Stimulated activated effector memory CD8-positive, alpha-beta T cell treated with anti-CD3 and anti-CD28 coated beads, Interleukin-12 subunit alpha, Interleukin-12 subunit beta, amount 100 ng/mL, for 72 hours (primary cell): ENCODE data around the gene IL16.

Experiments
- ATAC-seq: fragments of 150-1000 bp; cut with Tn5 transposase; 2 replicates; pipeline ENCODE4 v1.10.0; 2021
- DNase-seq, 2 donors: peaks; one replicate each; pipeline ENCODE4 v3.0.0; 2021 to 2022; ENCODE audit warnings: low spot score in 2 of 2
- H3K27ac Mint-ChIP-seq: one replicate; pipeline ENCODE4 v1.8.0; 2022; ENCODE audit warnings: mild to moderate bottlenecking, mixed read lengths
- H3K36me3 Mint-ChIP-seq: one replicate; pipeline ENCODE4 v1.8.0; 2022; ENCODE audit warnings: mild to moderate bottlenecking, mixed read lengths
- H3K4me1 Mint-ChIP-seq: one replicate; pipeline ENCODE4 v1.8.0; 2022; ENCODE audit warnings: mixed read lengths
- H3K4me3 Mint-ChIP-seq: one replicate; pipeline ENCODE4 v1.8.0; 2022; ENCODE audit warnings: mild to moderate bottlenecking, mixed read lengths
- H3K9me3 Mint-ChIP-seq: one replicate; pipeline ENCODE4 v1.8.0; 2022; ENCODE audit warnings: mixed read lengths

The IL16 gene

DNA sequence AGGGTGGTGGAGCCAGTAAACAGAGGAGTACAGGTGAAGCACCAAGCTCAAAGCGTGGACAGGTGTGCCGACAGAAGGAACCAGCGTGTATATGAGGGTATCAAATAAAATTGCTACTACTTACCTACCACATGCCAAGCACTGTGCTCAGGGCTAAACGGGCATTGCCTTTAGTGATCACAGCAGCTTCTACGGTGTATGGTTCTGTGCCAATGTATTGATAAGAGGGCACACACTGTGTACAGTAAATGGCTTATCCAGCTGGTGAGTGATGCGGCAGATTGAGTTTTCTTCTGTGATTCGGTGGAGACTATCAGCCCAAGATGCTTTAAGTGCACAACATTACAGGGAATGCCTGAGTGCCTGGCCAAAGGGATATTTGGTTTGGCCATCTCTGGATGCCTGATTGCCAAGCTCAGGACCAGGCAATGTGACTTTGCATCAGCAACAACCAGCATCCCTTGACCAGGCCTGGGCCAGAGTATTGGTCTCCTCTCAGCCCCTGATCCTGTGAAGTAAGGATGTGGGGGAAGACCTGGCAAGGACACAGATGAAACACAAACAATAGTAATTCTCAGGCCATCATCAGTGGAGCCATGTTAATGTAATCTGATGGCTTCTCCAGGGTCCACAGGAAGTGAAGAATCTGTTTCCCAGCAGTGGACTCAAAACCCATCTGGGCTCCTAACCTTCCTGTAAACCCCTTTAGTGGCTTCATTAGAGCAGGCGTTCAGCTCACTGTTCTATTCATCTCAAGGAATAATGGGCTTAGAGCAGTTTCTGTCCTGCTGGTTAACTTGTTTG is 113.2 kb downstream of the IL16 start:
- Mint-ChIP-seq H3K27ac (peak overlapping the region; percentile 55), H3K36me3 (peaks cover 72% of the 10 kb centered on the region), H3K4me3 (no peak overlapping the region), H3K9me3 (no peaks in the 10 kb centered on the region), H3K4me1 (peaks cover 51% of the 10 kb centered on the region)
- ATAC-seq (no peak), DNase-seq (no peak)

DNA sequence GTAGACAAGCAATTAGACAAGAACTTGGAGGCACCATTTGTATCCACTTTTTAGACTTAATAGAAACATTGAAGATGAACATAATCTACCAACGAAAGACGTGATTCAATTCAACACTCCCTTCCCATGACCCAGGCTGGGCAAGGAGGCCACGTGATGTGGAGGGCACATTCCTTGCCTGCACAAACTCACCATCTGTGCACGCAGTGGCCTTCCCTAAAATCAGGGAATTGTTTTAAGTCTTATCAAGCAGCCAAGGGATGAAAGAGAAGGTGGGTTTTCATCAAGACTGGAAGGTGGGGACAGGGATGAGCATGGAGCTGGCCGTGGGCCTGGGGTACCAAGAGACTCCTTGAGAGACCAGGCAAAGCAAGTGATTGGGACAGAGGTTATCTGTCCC is 113.8 kb downstream of the IL16 start:
- no peak overlapping the region for H3K4me3 Mint-ChIP-seq
- no peaks in the 10 kb centered on the region for H3K9me3 Mint-ChIP-seq
- H3K4me1 Mint-ChIP-seq: peaks cover 55% of the 10 kb centered on the region
- DNase-seq: no peak
- no peak for ATAC-seq
- peak overlapping the region; percentile 55 for H3K27ac Mint-ChIP-seq
- peaks cover 72% of the 10 kb centered on the region for H3K36me3 Mint-ChIP-seq

DNA sequence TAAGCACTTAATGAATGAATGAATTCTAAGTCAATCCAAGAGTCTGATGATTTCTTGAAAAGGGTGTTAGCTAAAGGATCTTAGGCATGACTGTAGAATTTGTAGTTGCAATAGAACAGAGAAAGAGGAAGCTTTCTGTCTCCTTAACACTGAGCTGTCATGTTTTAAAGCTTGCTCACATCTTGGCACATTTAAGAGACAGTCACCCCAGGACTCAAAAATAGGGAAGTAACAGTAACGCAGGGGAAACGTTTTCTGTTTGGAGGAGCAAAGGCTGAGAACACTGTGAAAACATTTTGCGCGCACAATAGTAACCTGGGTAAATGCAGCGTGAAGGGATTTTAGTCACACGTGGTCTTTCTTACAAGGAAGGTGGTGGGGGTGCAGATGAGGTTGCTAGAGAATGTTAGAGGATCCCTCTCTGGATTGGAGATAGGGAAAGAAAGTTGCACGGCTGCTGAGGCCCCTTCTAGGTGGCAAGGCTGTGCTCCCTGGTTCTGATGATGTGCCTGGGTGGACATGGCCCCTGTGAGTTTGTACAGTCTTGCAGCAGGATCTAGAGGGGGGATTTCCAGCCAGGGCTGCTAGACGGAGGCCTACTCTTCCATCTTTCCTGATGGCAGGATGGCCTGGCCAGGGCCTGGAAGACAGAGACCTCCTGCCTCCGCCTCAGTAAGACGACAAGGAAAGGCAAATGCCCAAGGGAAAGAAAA is 115.2 kb downstream of the IL16 start:
- Mint-ChIP-seq H3K4me3 (no peak overlapping the region), H3K36me3 (peaks cover 64% of the 10 kb centered on the region), H3K27ac (peak overlapping the region; percentile 55), H3K9me3 (no peaks in the 10 kb centered on the region), H3K4me1 (peaks cover 56% of the 10 kb centered on the region)
- DNase-seq (no peak), ATAC-seq (peak; percentile 4)

DNA sequence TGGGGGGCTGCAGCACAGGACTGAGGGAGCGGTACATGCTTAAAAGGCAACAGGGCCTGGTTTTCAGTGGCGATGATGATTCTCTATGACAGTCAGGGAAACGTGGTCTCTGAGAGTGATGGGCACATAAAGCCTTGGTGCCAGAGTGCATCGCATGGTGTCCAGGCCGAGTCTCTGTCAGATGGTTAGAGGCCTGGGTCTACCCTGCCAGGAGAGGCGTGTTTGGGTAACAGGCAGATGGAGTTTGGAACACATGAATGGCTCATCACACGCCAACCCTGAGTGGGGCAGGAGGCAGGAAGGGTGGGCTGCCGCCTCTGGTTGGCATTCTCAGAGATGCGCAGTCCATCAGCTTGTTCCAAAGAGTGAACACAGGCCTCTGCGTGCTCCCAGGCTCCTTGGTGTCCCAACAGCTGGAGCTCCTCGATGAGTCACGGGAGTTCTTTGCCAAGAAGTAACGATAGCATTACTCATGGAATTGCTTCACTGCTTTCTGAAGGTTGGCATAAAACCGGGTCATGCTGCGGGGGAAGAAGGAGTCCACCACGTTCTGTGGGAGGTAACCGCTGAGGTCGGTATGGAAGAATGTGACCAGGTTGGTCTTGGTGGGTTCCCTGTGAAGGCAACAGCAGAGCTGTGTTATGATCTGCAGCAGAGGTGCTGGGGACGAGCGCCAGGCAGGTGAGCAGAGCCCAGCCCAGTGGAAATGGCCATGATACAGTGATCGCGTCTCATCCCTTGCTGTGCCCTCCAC is 116.3 kb downstream of the IL16 start:
- Mint-ChIP-seq H3K4me3 (no peak overlapping the region), H3K27ac (peak overlapping the region; percentile 55), H3K4me1 (peaks cover 51% of the 10 kb centered on the region), H3K36me3 (peaks cover 61% of the 10 kb centered on the region), H3K9me3 (no peaks in the 10 kb centered on the region)
- DNase-seq (no peak), ATAC-seq (no peak)

DNA sequence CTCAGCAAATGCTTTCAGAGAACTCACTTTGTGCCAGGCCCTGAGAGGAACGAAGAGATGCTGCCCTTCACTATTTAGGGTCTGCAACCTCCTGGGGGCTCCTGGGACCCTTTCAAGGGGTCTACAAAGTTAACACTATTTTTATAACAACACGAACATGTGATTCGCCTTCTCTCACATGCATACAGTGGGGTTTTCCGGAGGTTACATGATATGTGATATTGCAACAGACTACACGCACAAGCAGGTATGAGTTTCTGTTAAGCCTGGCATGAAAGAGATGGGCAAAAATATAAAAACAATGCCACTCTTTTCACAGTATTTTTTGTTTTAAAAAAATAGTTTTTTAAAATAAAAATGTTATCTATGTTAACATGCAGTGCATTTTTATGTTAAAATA is 117.0 kb downstream of the IL16 start:
- H3K9me3 Mint-ChIP-seq: no peaks in the 10 kb centered on the region
- H3K4me1 Mint-ChIP-seq: peaks cover 51% of the 10 kb centered on the region
- DNase-seq (no peak), ATAC-seq (no peak)
- no peak overlapping the region for H3K27ac Mint-ChIP-seq
- peaks cover 58% of the 10 kb centered on the region for H3K36me3 Mint-ChIP-seq
- H3K4me3 Mint-ChIP-seq: no peak overlapping the region

DNA sequence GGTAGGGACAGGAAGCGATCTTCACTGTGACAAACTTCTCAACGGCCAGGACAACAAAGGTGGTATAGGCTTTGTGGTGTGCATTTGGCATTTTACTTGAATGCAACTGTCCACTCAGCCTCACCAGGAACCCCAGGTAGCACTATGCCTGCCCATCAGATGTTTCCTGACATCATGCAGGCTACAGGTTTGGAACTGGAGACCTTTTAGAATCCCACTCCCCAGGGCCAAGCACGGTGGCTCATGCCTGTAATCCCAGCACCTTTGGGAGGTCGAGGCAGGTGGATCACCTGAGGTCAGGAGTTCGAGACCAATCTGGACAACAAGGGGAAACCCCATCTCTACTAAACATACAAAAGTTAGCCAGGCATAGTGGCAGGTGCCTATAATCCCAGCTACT is 117.7 kb downstream of the IL16 start:
- ATAC-seq (no peak), DNase-seq (no peak)
- no peak overlapping the region for H3K4me3 Mint-ChIP-seq
- peaks cover 51% of the 10 kb centered on the region for H3K36me3 Mint-ChIP-seq
- peaks cover 51% of the 10 kb centered on the region for H3K4me1 Mint-ChIP-seq
- no peaks in the 10 kb centered on the region for H3K9me3 Mint-ChIP-seq
- no peak overlapping the region for H3K27ac Mint-ChIP-seq

DNA sequence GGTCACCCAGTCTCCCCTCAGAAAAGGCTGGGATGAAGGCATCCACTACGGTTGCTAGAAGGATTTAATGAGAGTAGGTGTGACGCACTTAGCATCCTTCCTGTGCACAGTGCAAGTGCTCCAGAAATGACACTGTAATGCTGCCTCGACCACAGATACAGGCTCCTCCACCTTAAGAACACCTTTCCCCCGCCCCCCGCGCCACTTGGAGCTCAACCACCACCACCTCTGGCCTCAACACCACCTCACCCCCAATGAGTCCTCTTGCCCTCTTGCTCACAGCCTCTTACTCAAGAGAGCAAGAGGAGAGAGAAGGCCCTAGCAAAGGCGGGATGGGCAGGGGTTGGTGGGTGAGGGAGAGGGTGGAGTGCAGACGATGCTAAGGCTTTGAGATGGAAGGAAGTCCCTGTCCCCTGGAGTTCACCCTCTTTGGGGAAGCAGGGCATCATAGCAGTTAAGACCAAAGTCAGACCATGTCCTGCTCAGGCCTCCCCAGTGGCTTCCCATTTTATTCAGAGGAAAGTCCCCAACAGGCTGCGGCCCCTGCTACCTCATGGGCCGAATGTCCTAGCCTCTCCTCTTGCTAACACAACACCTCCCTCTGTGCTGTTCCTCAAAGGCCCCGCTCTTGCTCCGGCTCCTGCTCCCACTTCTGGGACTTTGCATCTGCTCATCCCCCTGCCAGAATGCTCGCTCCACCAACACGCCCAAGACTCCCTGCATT is 118.9 kb downstream of the IL16 start:
- Mint-ChIP-seq H3K9me3 (no peaks in the 10 kb centered on the region), H3K4me1 (peaks cover 51% of the 10 kb centered on the region), H3K36me3 (peaks cover 52% of the 10 kb centered on the region), H3K4me3 (peak overlapping the region; percentile 38), H3K27ac (peak overlapping the region; percentile 88)
- DNase-seq (peak in 1 of 2 donors; percentile 66), ATAC-seq (peak; percentile 86)

DNA sequence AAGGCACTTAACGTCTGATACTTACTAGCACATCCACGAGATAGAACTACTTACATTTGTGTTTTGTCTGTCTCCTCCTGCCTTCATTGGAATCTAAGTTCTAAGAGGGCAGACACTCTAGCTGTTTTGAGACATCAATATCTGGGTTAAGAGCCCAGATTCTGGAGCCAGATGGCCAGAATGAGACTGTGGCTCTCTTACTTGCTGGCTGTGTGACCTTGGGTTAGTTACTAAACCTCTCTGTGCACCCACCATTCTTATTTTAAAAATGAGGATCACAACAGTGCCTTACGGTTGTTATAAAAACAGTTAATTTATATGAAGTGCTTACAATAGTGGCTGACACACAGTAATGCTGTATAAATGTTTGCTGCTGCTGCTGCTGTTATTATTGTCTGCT is 119.6 kb downstream of the IL16 start:
- Mint-ChIP-seq H3K4me3 (peak overlapping the region; percentile 38), H3K36me3 (peaks cover 59% of the 10 kb centered on the region), H3K9me3 (no peaks in the 10 kb centered on the region), H3K4me1 (peaks cover 49% of the 10 kb centered on the region), H3K27ac (peak overlapping the region; percentile 88)
- DNase-seq (no peak), ATAC-seq (no peak)

DNA sequence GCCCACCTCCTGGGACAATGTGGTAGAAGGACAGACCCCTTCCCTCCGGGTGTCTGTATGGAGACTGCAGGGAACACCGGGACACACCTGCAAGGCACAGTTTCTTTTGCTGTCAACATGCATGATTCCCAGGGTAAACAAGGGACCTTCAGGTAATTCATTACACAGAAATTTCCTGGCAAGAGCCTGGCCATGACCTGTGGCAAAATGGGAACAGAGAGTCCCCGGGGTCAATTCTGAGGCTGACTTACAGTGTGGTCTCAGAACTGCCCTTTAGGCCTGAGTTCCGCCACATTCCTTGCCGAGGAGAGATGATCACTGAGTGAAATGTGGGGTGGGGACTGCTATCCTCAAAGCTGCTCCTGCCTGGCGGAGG is 121.0 kb downstream of the IL16 start:
- H3K36me3 Mint-ChIP-seq: peaks cover 56% of the 10 kb centered on the region
- H3K9me3 Mint-ChIP-seq: no peaks in the 10 kb centered on the region
- H3K4me1 Mint-ChIP-seq: peaks cover 40% of the 10 kb centered on the region
- no peak for ATAC-seq
- no peak overlapping the region for H3K4me3 Mint-ChIP-seq
- no peak for DNase-seq
- H3K27ac Mint-ChIP-seq: peak overlapping the region; percentile 88

DNA sequence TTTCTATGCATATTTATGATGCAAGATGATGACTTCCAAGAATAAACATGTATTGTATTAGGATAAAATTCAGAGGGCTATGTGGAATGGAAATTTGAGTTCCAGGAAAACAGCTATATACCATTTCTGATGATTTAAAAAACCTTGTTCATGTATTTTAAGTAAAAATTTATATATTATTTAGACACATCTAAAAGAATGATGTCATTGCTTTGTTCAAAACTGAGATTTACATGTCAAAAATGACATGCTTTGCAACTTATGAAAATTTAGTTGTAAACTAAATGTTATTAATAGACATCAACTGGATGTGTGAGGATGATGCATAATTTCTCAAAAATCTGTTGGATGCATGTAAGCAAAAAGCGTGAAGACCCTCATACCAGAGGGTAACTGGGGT is 125.0 kb downstream of the IL16 start:
- peaks cover 24% of the 10 kb centered on the region for H3K4me1 Mint-ChIP-seq
- H3K27ac Mint-ChIP-seq: no peak overlapping the region
- DNase-seq (no peak), ATAC-seq (no peak)
- H3K4me3 Mint-ChIP-seq: no peak overlapping the region
- H3K36me3 Mint-ChIP-seq: peaks cover 34% of the 10 kb centered on the region
- no peaks in the 10 kb centered on the region for H3K9me3 Mint-ChIP-seq

DNA sequence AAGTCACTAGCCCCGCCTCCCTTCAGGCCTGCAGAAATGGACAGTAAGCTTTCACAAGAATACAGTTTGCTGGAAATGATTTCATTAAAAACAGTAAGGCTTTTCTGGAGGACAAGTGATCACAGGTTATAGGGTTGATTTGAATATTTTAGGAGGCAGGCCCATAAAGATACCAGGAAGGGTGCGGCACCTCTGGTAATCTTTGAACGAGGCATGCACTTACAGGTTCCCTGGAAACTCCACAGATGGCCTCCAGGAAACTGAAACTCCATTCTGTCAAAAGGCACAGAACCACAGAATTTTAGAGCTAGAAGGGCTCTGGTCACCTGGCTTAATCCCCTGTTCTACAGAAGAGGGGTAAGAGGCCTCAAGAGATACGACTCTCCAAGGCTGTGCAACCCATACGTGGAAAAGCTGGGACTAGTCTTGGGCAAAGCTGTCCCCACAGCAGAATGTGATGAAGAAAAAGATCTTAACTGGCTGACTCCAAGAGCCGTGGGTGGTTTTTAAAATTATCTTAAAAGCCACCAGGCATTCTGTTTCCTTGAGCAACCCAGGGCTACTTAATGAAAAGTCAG is 126.1 kb downstream of the IL16 start:
- Mint-ChIP-seq H3K36me3 (peaks cover 26% of the 10 kb centered on the region), H3K4me3 (peak overlapping the region; percentile 98), H3K27ac (no peak overlapping the region), H3K4me1 (peaks cover 23% of the 10 kb centered on the region), H3K9me3 (no peaks in the 10 kb centered on the region)
- ATAC-seq (no peak), DNase-seq (no peak)

DNA sequence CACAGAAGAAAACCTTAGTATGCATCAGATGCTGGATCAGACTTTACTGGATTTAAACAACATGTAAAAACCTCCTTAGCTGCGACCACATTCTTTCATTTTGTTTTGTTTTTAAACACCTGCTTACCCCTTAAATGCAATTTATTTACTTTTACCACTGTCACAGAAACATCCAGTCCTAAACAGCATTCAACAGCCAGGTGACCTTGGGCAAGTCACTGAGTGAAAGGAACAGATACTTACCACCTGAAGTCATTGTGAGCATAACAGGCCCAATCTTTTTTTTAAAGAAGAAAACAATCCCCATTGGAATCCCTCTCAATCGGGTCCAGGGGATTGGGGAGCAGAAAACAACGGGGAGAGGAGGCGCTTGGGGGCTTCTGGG is 126.9 kb downstream of the IL16 start:
- DNase-seq: no peak
- Mint-ChIP-seq H3K27ac (peak overlapping the region; percentile 87), H3K4me1 (peaks cover 23% of the 10 kb centered on the region), H3K9me3 (no peaks in the 10 kb centered on the region), H3K4me3 (peak overlapping the region; percentile 98), H3K36me3 (peaks cover 20% of the 10 kb centered on the region)
- no peak for ATAC-seq

DNA sequence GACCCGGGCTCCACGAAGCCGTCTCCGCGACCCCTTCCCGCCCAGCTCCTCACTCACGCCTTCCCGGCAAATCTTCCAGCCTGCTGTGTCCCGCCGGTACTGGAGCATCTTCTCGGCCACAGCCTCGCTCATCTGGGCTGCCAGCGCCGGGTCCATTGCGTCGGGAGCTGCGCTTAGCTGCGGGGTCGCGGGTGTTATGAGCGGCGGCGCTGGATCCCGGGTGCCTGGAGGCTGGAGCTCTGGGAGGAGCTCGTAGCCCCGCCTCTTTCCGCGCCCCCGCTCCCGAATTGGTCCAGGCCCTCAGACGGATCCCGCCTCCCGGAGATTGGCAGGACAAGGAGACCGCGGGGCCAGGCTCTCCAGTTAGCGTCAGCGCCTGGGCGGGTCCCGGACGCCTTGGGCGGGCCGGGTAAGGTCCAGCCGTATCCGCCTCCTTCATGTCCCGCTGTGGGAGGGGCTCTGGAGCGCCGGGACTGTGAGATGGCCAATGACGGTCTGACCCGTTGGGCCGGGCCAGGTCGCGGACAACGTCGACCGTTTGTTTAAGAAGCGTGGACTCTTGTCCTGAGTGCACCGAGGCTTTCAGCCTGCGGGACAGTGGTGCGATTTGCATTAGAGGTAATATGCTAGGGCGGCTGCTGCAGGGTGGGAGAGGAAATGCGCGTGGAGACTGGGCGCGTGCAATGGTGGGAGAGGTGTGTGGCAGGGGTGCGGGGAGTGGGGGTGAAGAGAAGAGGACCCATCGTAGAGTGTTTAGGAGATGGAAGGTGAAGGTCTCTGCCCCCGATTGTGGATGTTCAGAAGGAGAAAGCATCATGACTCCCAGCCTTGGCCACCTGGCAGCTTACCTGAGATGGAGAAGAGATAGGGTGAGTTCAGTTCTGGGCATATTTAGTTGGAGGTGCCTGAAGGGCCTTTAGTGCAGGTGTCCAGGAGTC is 127.5 kb downstream of the IL16 start, which contains the start of gene STARD5:
Gene STARD5 (minus strand): TSS at position 198 of the 938 bp plus-strand sequence. CDS start 42 bp downstream, at position 156.
- DNase-seq: peak; percentile 89 to 96
- Mint-ChIP-seq H3K4me3 (peak within 1 kb of the TSS; percentile 98), H3K4me1 (peaks cover 23% of the 10 kb centered on the region)

More for the DNA sequence above, 127.5 kb downstream of the IL16 start, which contains the start of gene STARD5:
- H3K27ac Mint-ChIP-seq: peak within 1 kb of the TSS; percentile 87
- H3K9me3 Mint-ChIP-seq: no peaks in the 10 kb centered on the region
- peak; percentile 100 for ATAC-seq
- H3K36me3 Mint-ChIP-seq: peaks cover 20% of the 10 kb centered on the region
